ENCODE results near the gene RELL1.

The RELL1 gene

DNA sequence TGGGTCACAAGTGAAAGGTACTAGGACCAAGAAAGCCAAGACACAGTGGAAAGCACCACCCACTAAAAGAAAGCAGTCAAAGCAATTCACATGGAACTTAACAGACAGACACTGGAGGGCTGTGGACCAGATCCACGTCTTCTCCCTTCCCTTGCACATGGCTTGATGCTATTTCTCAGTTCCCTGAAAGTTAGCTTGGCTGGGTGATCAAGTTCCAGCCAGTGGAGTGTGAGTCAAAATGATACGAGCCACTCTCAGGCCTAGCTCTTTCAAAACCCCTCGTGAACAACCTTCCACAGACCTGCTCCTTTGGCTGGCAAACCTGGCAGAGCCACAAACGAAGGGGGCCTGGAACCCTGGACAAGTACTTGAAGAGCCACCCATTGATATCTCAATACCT is 52.0 kb downstream of the RELL1 start:
- no peak for TF ChIP-seq CTBP1 (IDR thresholded peaks at IDR 0.05; ENCODE audit: borderline replicate concordance)
- no peak for TF ChIP-seq PKNOX1 (IDR thresholded peaks at IDR 0.05)
- no peak for TF ChIP-seq BHLHE40 (IDR thresholded peaks at IDR 0.05; ENCODE audit: borderline replicate concordance)
- TF ChIP-seq FOXM1 (IDR thresholded peaks at IDR 0.05; ENCODE audit: borderline replicate concordance) = no peak
- TF ChIP-seq L3MBTL2 (conservative IDR thresholded peaks at IDR 0.05) = no peak
- no peak for TF ChIP-seq SUZ12 (IDR thresholded peaks at IDR 0.05)
- TF ChIP-seq ARNT (IDR thresholded peaks at IDR 0.05) = no peak
- no peak for TF ChIP-seq ELF4 (IDR thresholded peaks at IDR 0.05)
- no peak for TF ChIP-seq NFRKB (IDR thresholded peaks at IDR 0.05)
- TF ChIP-seq FOXA1 (IDR thresholded peaks at IDR 0.05) = no peak
- no peak for TF ChIP-seq TARDBP (IDR thresholded peaks at IDR 0.05)
- no peak for TF ChIP-seq ZNF384 (IDR thresholded peaks at IDR 0.05)
- TF ChIP-seq FOXK2 (IDR thresholded peaks at IDR 0.05) = no peak
- no peak for TF ChIP-seq LEF1 (IDR thresholded peaks at IDR 0.05; ENCODE audit: borderline replicate concordance)
- no peak for TF ChIP-seq HDGF (IDR thresholded peaks at IDR 0.05; ENCODE audit: borderline replicate concordance)
- TF ChIP-seq SP1 (IDR thresholded peaks at IDR 0.05) = no peak
- ChIA-PET CTCF (interaction anchor here (0.5 kb wide), 1 partner anchor 104 kb away, joined by 3 read pairs; no protein-coding TSS in a partner anchor), POLR2A (no interaction called here)
- no peak for DNase-seq (ENCODE audit: extremely low spot score)

DNA sequence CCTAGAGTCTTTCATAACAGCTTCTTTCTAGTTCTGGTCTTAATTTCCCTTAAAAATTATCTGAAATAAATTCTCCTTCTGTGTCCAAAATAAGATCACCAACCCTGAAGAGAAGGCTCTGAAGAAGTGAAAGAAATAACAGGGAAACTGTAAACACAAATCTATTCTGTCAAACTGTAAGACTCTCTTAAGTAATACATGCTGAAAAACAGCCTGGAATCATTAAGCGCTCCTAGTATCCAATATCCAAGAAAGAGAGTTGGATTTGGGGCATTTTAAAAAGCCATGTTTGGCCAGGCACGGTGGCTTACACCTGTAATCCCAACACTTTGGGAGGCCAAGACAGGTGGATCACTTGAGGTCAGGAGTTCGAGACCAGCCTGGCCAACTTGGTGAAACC is 53.3 kb downstream of the RELL1 start:
- DNase-seq (ENCODE audit: extremely low spot score) = no peak
- TF ChIP-seq ZNF384 (IDR thresholded peaks at IDR 0.05) (no peak), ELF4 (IDR thresholded peaks at IDR 0.05) (no peak), TARDBP (IDR thresholded peaks at IDR 0.05) (no peak), CTBP1 (IDR thresholded peaks at IDR 0.05; ENCODE audit: borderline replicate concordance) (no peak), L3MBTL2 (conservative IDR thresholded peaks at IDR 0.05) (no peak), FOXA1 (IDR thresholded peaks at IDR 0.05) (no peak), ARNT (IDR thresholded peaks at IDR 0.05) (no peak), HDGF (IDR thresholded peaks at IDR 0.05; ENCODE audit: borderline replicate concordance) (no peak), PKNOX1 (IDR thresholded peaks at IDR 0.05) (no peak), FOXK2 (IDR thresholded peaks at IDR 0.05) (no peak), BHLHE40 (IDR thresholded peaks at IDR 0.05; ENCODE audit: borderline replicate concordance) (no peak), NFRKB (IDR thresholded peaks at IDR 0.05) (no peak), SP1 (IDR thresholded peaks at IDR 0.05) (no peak), SUZ12 (IDR thresholded peaks at IDR 0.05) (no peak), FOXM1 (IDR thresholded peaks at IDR 0.05; ENCODE audit: borderline replicate concordance) (no peak), LEF1 (IDR thresholded peaks at IDR 0.05; ENCODE audit: borderline replicate concordance) (no peak)
- ChIA-PET CTCF (no interaction called here), POLR2A (no interaction called here)

DNA sequence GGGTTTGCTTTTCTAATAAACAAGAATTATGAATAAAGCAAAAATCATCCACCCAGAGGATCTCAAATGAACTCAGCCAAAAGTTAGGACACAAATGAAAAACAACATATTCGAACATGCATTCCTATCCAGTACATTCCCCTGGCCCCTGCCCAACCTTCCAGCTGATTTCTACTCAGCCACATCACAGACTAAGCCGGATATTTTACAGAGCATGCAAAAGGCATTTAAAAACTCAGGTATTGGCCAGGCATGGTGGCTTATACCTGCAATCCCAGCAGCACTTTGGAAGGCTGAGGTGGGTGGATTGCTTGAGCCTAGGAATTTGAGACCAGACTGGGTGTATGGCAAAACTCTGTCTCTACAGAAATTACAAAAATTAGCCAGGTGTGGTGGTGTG is 54.6 kb downstream of the RELL1 start:
- CTCF ChIA-PET = interaction anchor here (0.6 kb wide), 1 partner anchor 28 kb away, joined by 5 read pairs; no protein-coding TSS in a partner anchor
- POLR2A ChIA-PET = no interaction called here
- DNase-seq (ENCODE audit: extremely low spot score) = no peak
- no peak for TF ChIP-seq ARNT (IDR thresholded peaks at IDR 0.05)
- no peak for TF ChIP-seq CTBP1 (IDR thresholded peaks at IDR 0.05; ENCODE audit: borderline replicate concordance)
- no peak for TF ChIP-seq LEF1 (IDR thresholded peaks at IDR 0.05; ENCODE audit: borderline replicate concordance)
- no peak for TF ChIP-seq SP1 (IDR thresholded peaks at IDR 0.05)
- no peak for TF ChIP-seq FOXM1 (IDR thresholded peaks at IDR 0.05; ENCODE audit: borderline replicate concordance)
- TF ChIP-seq TARDBP (IDR thresholded peaks at IDR 0.05) = no peak
- no peak for TF ChIP-seq L3MBTL2 (conservative IDR thresholded peaks at IDR 0.05)
- no peak for TF ChIP-seq FOXA1 (IDR thresholded peaks at IDR 0.05)

DNA sequence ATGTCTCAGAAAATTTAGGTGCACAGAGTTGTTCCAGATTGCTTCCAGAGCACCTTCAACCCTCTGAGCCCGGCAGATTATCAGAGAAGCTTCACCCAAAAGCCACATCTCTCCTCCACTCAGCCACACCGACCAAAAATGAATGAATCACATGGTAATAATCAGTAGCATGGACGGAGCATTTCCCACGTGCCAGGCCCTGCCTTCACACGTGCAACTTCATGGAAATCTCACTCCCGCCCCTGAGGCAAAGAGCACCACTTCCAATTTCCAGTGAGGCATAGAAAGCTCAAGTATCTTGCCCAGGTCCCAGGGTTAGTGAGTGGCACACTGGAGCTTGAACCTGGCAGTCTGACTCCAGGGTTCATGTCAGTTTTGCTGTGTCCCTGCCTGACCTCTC is 56.5 kb downstream of the RELL1 start:
- ChIA-PET POLR2A (no interaction called here), CTCF (no interaction called here)
- no peak for DNase-seq (ENCODE audit: extremely low spot score)
- TF ChIP-seq FOXK2 (IDR thresholded peaks at IDR 0.05) (no peak), ELF4 (IDR thresholded peaks at IDR 0.05) (no peak), BHLHE40 (IDR thresholded peaks at IDR 0.05; ENCODE audit: borderline replicate concordance) (no peak), PKNOX1 (IDR thresholded peaks at IDR 0.05) (no peak), CTBP1 (IDR thresholded peaks at IDR 0.05; ENCODE audit: borderline replicate concordance) (no peak), FOXM1 (IDR thresholded peaks at IDR 0.05; ENCODE audit: borderline replicate concordance) (no peak), HDGF (IDR thresholded peaks at IDR 0.05; ENCODE audit: borderline replicate concordance) (no peak), L3MBTL2 (conservative IDR thresholded peaks at IDR 0.05) (no peak), NFRKB (IDR thresholded peaks at IDR 0.05) (no peak), SP1 (IDR thresholded peaks at IDR 0.05) (no peak), ARNT (IDR thresholded peaks at IDR 0.05) (no peak), ZNF384 (IDR thresholded peaks at IDR 0.05) (no peak), TARDBP (IDR thresholded peaks at IDR 0.05) (no peak), SUZ12 (IDR thresholded peaks at IDR 0.05) (no peak), FOXA1 (IDR thresholded peaks at IDR 0.05) (no peak)

DNA sequence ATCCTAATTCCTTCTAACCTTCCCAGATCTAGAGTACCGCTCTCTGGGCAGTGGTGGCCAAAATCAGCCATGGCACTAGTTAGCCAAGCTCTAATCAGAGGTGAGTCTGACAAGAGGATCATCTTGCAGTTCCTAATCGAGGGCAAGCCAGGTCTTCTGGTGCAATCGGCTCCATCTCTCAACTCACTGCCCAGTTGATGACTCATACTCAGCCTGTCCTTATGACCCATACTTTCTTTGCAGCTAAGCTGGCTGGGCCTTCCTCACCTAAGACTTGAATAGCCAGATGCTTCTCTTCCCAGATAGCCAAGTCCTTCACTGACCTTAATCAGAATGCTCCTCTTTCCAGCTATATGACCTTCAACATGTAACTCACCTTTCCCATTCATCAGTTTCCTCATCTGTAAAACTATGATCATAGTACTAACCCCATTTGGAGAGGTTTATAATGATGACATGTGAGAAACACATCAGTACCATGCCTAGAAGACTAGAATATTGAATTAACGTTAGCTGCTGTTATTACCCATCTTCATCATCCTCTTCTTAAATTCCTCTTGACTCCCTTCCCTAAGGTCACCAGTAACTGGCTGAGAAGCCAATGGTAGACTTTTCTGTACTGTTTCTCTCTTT is 57.1 kb downstream of the RELL1 start:
- POLR2A ChIA-PET = no interaction called here
- no peak for DNase-seq (ENCODE audit: extremely low spot score)
- TF ChIP-seq SUZ12 (IDR thresholded peaks at IDR 0.05) (no peak), BHLHE40 (IDR thresholded peaks at IDR 0.05; ENCODE audit: borderline replicate concordance) (no peak), PKNOX1 (IDR thresholded peaks at IDR 0.05) (no peak), FOXA1 (IDR thresholded peaks at IDR 0.05) (no peak), ZNF384 (IDR thresholded peaks at IDR 0.05) (no peak), ARNT (IDR thresholded peaks at IDR 0.05) (no peak), ELF4 (IDR thresholded peaks at IDR 0.05) (no peak), SP1 (IDR thresholded peaks at IDR 0.05) (no peak), CTBP1 (IDR thresholded peaks at IDR 0.05; ENCODE audit: borderline replicate concordance) (no peak), L3MBTL2 (conservative IDR thresholded peaks at IDR 0.05) (no peak), FOXM1 (IDR thresholded peaks at IDR 0.05; ENCODE audit: borderline replicate concordance) (no peak), NFRKB (IDR thresholded peaks at IDR 0.05) (no peak)
- CTCF ChIA-PET = interaction anchor here (0.6 kb wide), 1 partner anchor 678 kb away, joined by 3 read pairs; no protein-coding TSS in a partner anchor
